H1 (cell line): ENCODE results near the gene FRMPD2. TPM values are rescaled to one million over a fixed set of nuclear protein-coding genes. Genes with fewer than 3 reads are reported as not detected.

Experiments used
- CTCF ChIA-PET: fragments of 300-600 bp; sonication (Branson Sonifier 250); formaldehyde crosslinking; loops from one replicate; lab custom pipeline; 2021; ENCODE audit not compliant: partially characterized antibody; lab: Charles Lee
- POLR2A ChIA-PET: fragments of 300-600 bp; sonication (Branson Sonifier 250); formaldehyde crosslinking; loops from one replicate; lab custom pipeline; 2021; ENCODE audit warnings: inconsistent platforms; ENCODE audit not compliant: partially characterized antibody; lab: Charles Lee
- DNase-seq, 2 experiments: peaks; one replicate each; pipeline versions ENCODE4 v3.0.0 to v3.0.0-alpha.2; 2010 to 2022; ENCODE audit warnings: low spot score in 2 of 2, low read depth in 1 of 2, mixed read lengths in 1 of 2
- FAIRE-seq: peaks from 2 replicates; lab custom pipeline; 2011; peaks lifted over from hg19 to GRCh38; lab: Jason Lieb, UNC
- H2AFZ ChIP-seq: 2 replicates; pipeline ENCODE4 v1.8.1; 2012; ENCODE audit warnings: low read length, inconsistent platforms
- H2AK5ac ChIP-seq: 2 replicates; pipeline ENCODE4 v1.6.1; 2013; ENCODE audit warnings: low read depth, low read length
- H2BK120ac ChIP-seq: replicated peaks from 2 replicates; pipeline ENCODE3; 2013; ENCODE audit warnings: low read depth, low read length, inconsistent platforms
- H2BK12ac ChIP-seq: 2 replicates; pipeline ENCODE4 v1.6.1; 2013; ENCODE audit warnings: low read depth, low read length
- H2BK15ac ChIP-seq: 2 replicates; pipeline ENCODE4 v1.6.1; 2013; ENCODE audit warnings: low read length
- H2BK20ac ChIP-seq: 2 replicates; pipeline ENCODE4 v1.6.1; 2013; ENCODE audit warnings: low read length
- H2BK5ac ChIP-seq: 2 replicates; pipeline ENCODE4 v1.6.1; 2013; ENCODE audit warnings: low read depth, low read length
- H3K14ac ChIP-seq: 2 replicates; pipeline ENCODE4 v1.6.1; 2013; ENCODE audit warnings: inconsistent platforms; ENCODE audit not compliant: insufficient read length
- H3K18ac ChIP-seq: 2 replicates; pipeline ENCODE4 v1.6.1; 2013; ENCODE audit warnings: low read length; ENCODE audit errors: extremely low read depth
- H3K23ac ChIP-seq: 2 replicates; pipeline ENCODE4 v1.6.1; 2013; ENCODE audit warnings: inconsistent platforms; ENCODE audit not compliant: insufficient read length
- H3K23me2 ChIP-seq: 2 replicates; pipeline ENCODE4 v1.6.1; 2013; ENCODE audit warnings: low read depth, low read length
- H3K27ac ChIP-seq: 2 replicates; pipeline ENCODE4 v1.6.1; 2011; ENCODE audit warnings: low read depth, low read length, inconsistent platforms
- H3K27me3 ChIP-seq, 4 experiments: replicated peaks in 1 of 4; 1 replicate in 1 of 4; 2 replicates in 3 of 4; pipeline versions ENCODE4 v1.6.1 to v1.8.1; 2011 to 2013; ENCODE audit warnings: low read length in 3 of 4, mild to moderate bottlenecking in 3 of 4, inconsistent platforms in 2 of 4, mixed read lengths in 2 of 4, moderate library complexity in 1 of 4; ENCODE audit not compliant: control insufficient read depth in 3 of 4, insufficient read depth in 3 of 4; ENCODE audit errors: extremely low read depth in 1 of 4
- H3K36me3 ChIP-seq, 4 experiments: 2 replicates each; pipeline versions ENCODE4 v1.6.1 to v1.8.1; 2011 to 2013; ENCODE audit warnings: mild to moderate bottlenecking in 4 of 4, low read length in 3 of 4, moderate library complexity in 2 of 4, control low read depth in 1 of 4, inconsistent platforms in 1 of 4; ENCODE audit not compliant: insufficient read depth in 4 of 4, control insufficient read depth in 2 of 4
- H3K4ac ChIP-seq: replicated peaks from 2 replicates; pipeline ENCODE3; 2013; ENCODE audit warnings: low read length, low read depth, mixed read lengths, inconsistent platforms; ENCODE audit not compliant: insufficient read length
- H3K4me1 ChIP-seq, 4 experiments: replicated peaks in 1 of 4; 1 replicate in 1 of 4; 2 replicates in 3 of 4; pipeline versions ENCODE4 v1.6.1 to v1.8.1; 2011 to 2013; ENCODE audit warnings: low read length in 3 of 4, inconsistent platforms in 2 of 4, mixed read lengths in 1 of 4; ENCODE audit not compliant: insufficient read depth in 4 of 4, control insufficient read depth in 3 of 4
- H3K4me2 ChIP-seq, 2 experiments: 2 replicates each; pipeline versions ENCODE4 v1.6.1 to v1.8.1; 2011 to 2013; ENCODE audit warnings: low read depth in 2 of 2, low read length in 2 of 2, control low read depth in 1 of 2, inconsistent platforms in 1 of 2, mild to moderate bottlenecking in 1 of 2; ENCODE audit not compliant: insufficient read depth in 1 of 2
- H3K4me3 ChIP-seq, 4 experiments: fragments of 200-600, 300-600 bp in 1 of 4; sonication (generic), shearing (Covaris generic), sonication (Bioruptor Twin) in 1 of 4; 2 replicates each; pipeline versions ENCODE4 v1.5.1 to v1.8.1; 2011 to 2016; ENCODE audit warnings: low read length in 4 of 4, low read depth in 3 of 4, control low read depth in 2 of 4, inconsistent platforms in 2 of 4, mild to moderate bottlenecking in 2 of 4, mixed read lengths in 1 of 4, moderate library complexity in 1 of 4; ENCODE audit not compliant: insufficient read depth in 2 of 4; ENCODE audit errors: extremely low read depth in 1 of 4
- H3K56ac ChIP-seq: replicated peaks from 2 replicates; pipeline ENCODE3; 2013; ENCODE audit warnings: low read depth, mild to moderate bottlenecking, mixed read lengths, low read length, inconsistent platforms; ENCODE audit not compliant: insufficient read length
- H3K79me1 ChIP-seq: 2 replicates; pipeline ENCODE4 v1.6.1; 2013; ENCODE audit warnings: low read depth, low read length, control low read depth
- H3K79me2 ChIP-seq, 2 experiments: 2 replicates each; pipeline versions ENCODE4 v1.6.1 to v1.8.1; 2012 to 2013; ENCODE audit warnings: low read length in 2 of 2, mild to moderate bottlenecking in 2 of 2, inconsistent platforms in 1 of 2; ENCODE audit not compliant: insufficient read depth in 2 of 2, control insufficient read depth in 1 of 2
- H3K9ac ChIP-seq, 4 experiments: replicated peaks in 1 of 4; 1 replicate in 1 of 4; 2 replicates in 3 of 4; pipeline versions ENCODE4 v1.6.1 to v1.8.1; 2011 to 2013; ENCODE audit warnings: low read depth in 3 of 4, low read length in 3 of 4, control low read depth in 2 of 4, mild to moderate bottlenecking in 2 of 4, moderate library complexity in 2 of 4, inconsistent platforms in 1 of 4; ENCODE audit errors: extremely low read depth in 1 of 4
- H3K9me3 ChIP-seq, 2 experiments: 2 replicates each; pipeline versions ENCODE4 v1.6.1 to v1.8.1; 2012 to 2013; ENCODE audit warnings: mild to moderate bottlenecking in 2 of 2, moderate library complexity in 2 of 2, control low read depth in 1 of 2, inconsistent platforms in 1 of 2, low read depth in 1 of 2, low read length in 1 of 2, mixed read lengths in 1 of 2; ENCODE audit not compliant: insufficient read depth in 2 of 2
- H4K20me1 ChIP-seq, 2 experiments: replicated peaks in 1 of 2; 2 replicates each; pipeline versions ENCODE3 to v1.8.1; 2011 to 2013; ENCODE audit warnings: inconsistent platforms in 2 of 2, low read length in 2 of 2, mild to moderate bottlenecking in 1 of 2; ENCODE audit not compliant: insufficient read depth in 2 of 2, control insufficient read depth in 1 of 2
- H4K5ac ChIP-seq: 2 replicates; pipeline ENCODE4 v1.6.1; 2013; ENCODE audit warnings: low read length, low read depth, mixed read lengths, inconsistent platforms; ENCODE audit not compliant: insufficient read length
- H4K8ac ChIP-seq: 2 replicates; pipeline ENCODE4 v1.8.0; 2013; ENCODE audit warnings: mild to moderate bottlenecking, moderate library complexity, low read length, inconsistent platforms; ENCODE audit not compliant: insufficient read depth; ENCODE audit errors: extremely low read depth
- H4K91ac ChIP-seq: replicated peaks from 2 replicates; pipeline ENCODE3; 2013; ENCODE audit warnings: low read length, mixed read lengths, inconsistent platforms; ENCODE audit not compliant: insufficient read length
- CTCF ChIP-seq, 3 experiments: IDR thresholded peaks; 1 replicate in 2 of 3; 2 replicates in 1 of 3; pipeline versions ENCODE4 v1.5.1 to v1.6.1; 2011; ENCODE audit warnings: low read length in 3 of 3, mild to moderate bottlenecking in 3 of 3, inconsistent platforms in 2 of 3, low read depth in 1 of 3, moderate library complexity in 1 of 3; ENCODE audit not compliant: insufficient read depth in 1 of 3; ENCODE audit errors: control extremely low read depth in 1 of 3
- JUN ChIP-seq: IDR thresholded peaks from 2 replicates; pipeline ENCODE4 v1.6.1; 2011; ENCODE audit warnings: low read depth, mild to moderate bottlenecking, improper control_type of control experiment, low read length
- RAD21 ChIP-seq, 2 experiments: IDR thresholded peaks in 1 of 2; conservative IDR thresholded peaks in 1 of 2; 2 replicates each; pipeline ENCODE4 v1.6.1; 2011; ENCODE audit warnings: low read depth in 2 of 2, low read length in 2 of 2, improper control_type of control experiment in 1 of 2, inconsistent platforms in 1 of 2, mild to moderate bottlenecking in 1 of 2, moderate library complexity in 1 of 2
- SRF ChIP-seq: IDR thresholded peaks from 2 replicates; pipeline ENCODE4 v1.6.1; 2011; ENCODE audit warnings: mild to moderate bottlenecking, low read depth, low read length, moderate library complexity
- YY1 ChIP-seq: IDR thresholded peaks from 2 replicates; pipeline ENCODE4 v1.6.1; 2011; ENCODE audit warnings: low read depth, mild to moderate bottlenecking, low read length
- WGBS, 2 experiments: shearing (Covaris generic) in 1 of 2; methylation state at CpG; one replicate each; pipeline versions ENCODE4 v1.1.6 to v1.1.7; 2013 to 2015; ENCODE audit warnings: low lambda C conversion rate in 2 of 2, mixed read lengths in 2 of 2, inconsistent platforms in 1 of 2, low coverage in 1 of 2, missing lambda C conversion rate in 1 of 2; ENCODE audit not compliant: insufficient replicate concordance in 2 of 2, insufficient coverage in 1 of 2, insufficient read length in 1 of 2; ENCODE audit errors: extremely low coverage in 1 of 2, missing lambda C conversion rate in 1 of 2; 5-methylcytosine and 5-hydroxymethylcytosine counted together
- polyA plus RNA-seq, 7 experiments: library from polyadenylated mRNA; depleted of rRNA in 3 of 7; stranded (reverse) in 5 of 7; unstranded in 2 of 7; fragments of >200 nt in 5 of 7; fragments of 200-250 nt in 2 of 7; gene quantifications; 1 replicate in 5 of 7; 2 replicates in 1 of 7; 4 replicates in 1 of 7; pipeline versions ENCODE4 v1.2.1 to v1.2.3, GENCODE V29; 2011 to 2013; ENCODE audit warnings: missing spikeins in 2 of 7, mixed read lengths in 2 of 7
- total RNA-seq: library from RNA; stranded (reverse); fragmentation: NEBNext Ultra II Directional; extraction: Animal tissue kit (Norgen Biotek cat#: 25700); gene quantifications from 2 replicates; pipeline ENCODE4 v1.2.1, GENCODE V29; 2021
- TF ChIP-seq, protein P1 (sequence below): IDR thresholded peaks from 2 replicates; pipeline ENCODE4 v1.6.1; 2012; ENCODE audit warnings: inconsistent platforms
- TF ChIP-seq, protein P2 (sequence below): IDR thresholded peaks from 2 replicates; pipeline ENCODE4 v1.6.1; 2011; ENCODE audit warnings: low read length, improper control_type of control experiment

The FRMPD2 gene
- total and polyA plus RNA-seq, 2 of the 8 experiments (the other 6 are each of a cell fraction or from before 2014, with no cell fraction given), result 0.07 to 0.47 TPM

GRCh38 chr10:48249004-48249762 is 25.3 kb downstream of the FRMPD2 start:
- Histone ChIP-seq H3K14ac (no peak overlapping the region), H2AK5ac (no peak overlapping the region), H2BK12ac (no peak overlapping the region), H3K23me2 (no peaks in the 10 kb centered on the region), H2BK15ac (no peak overlapping the region), H4K20me1 (no peaks in the 10 kb centered on the region), H2BK120ac (no peak overlapping the region), H4K91ac (no peak overlapping the region), H3K4ac (no peak overlapping the region), H2BK5ac (no peak overlapping the region), H3K56ac (no peak overlapping the region), H3K18ac (no peak overlapping the region), H3K27me3 (no peaks in the 10 kb centered on the region), H3K9me3 (no peaks in the 10 kb centered on the region), H3K9ac (no peak overlapping the region), H3K4me1 (peaks cover 0 to 15% (median 10%) of the 10 kb centered on the region in 4 experiments; a peak in 6 of 7 replicates), H3K36me3 (no peaks in the 10 kb centered on the region), H3K4me3 (no peak overlapping the region), H3K23ac (no peak overlapping the region), H2BK20ac (no peak overlapping the region), H3K4me2 (no peak overlapping the region), H4K5ac (no peak overlapping the region), H4K8ac (no peak overlapping the region), H3K79me1 (no peaks in the 10 kb centered on the region; the same call in 1 of the 2 replicates), H2AFZ (no peak overlapping the region), H3K27ac (no peak overlapping the region), H3K79me2 (no peaks in the 10 kb centered on the region)
- 93% methylated on average over 6 of the region's 6 CpGs; no CpG with 5 or more reads in 1 of the 2 experiments for WGBS, 2 experiments
- DNase-seq (peak in 1 of 2 experiments; percentile 22), FAIRE-seq (no peak)
- ChIA-PET POLR2A (interaction anchor here (1.8 kb wide), 1 partner anchor 57 kb away, joined by 3 read pairs; no protein-coding TSS in a partner anchor), CTCF (interaction anchor here (1.2 to 1.6 kb wide), 3 partner anchors 10 to 41 kb away, joined by 4 to 6 read pairs (median 4); no protein-coding TSS in a partner anchor)
- TF ChIP-seq, protein P1, sequence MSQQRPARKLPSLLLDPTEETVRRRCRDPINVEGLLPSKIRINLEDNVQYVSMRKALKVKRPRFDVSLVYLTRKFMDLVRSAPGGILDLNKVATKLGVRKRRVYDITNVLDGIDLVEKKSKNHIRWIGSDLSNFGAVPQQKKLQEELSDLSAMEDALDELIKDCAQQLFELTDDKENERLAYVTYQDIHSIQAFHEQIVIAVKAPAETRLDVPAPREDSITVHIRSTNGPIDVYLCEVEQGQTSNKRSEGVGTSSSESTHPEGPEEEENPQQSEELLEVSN, result no peak
- TF ChIP-seq, protein P2, sequence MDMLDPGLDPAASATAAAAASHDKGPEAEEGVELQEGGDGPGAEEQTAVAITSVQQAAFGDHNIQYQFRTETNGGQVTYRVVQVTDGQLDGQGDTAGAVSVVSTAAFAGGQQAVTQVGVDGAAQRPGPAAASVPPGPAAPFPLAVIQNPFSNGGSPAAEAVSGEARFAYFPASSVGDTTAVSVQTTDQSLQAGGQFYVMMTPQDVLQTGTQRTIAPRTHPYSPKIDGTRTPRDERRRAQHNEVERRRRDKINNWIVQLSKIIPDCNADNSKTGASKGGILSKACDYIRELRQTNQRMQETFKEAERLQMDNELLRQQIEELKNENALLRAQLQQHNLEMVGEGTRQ, result no peak
- TF ChIP-seq YY1, result no peak
- no peak for TF ChIP-seq SRF
- no peak for TF ChIP-seq CTCF (IDR thresholded peaks at IDR 0.05; ENCODE audit: control extremely low read depth in 1 of 3, insufficient read depth in 1 of 3, low read depth in 1 of 3, low read length in 3 of 3)
- no peak for TF ChIP-seq RAD21 (IDR thresholded peaks at IDR 0.05 in 1 of 2, conservative IDR thresholded peaks at IDR 0.05 in 1 of 2; ENCODE audit: low read depth in 2 of 2, low read length in 2 of 2)
- TF ChIP-seq JUN, result no peak
